ENCODE results near the gene GSK3B.

The GSK3B gene

DNA sequence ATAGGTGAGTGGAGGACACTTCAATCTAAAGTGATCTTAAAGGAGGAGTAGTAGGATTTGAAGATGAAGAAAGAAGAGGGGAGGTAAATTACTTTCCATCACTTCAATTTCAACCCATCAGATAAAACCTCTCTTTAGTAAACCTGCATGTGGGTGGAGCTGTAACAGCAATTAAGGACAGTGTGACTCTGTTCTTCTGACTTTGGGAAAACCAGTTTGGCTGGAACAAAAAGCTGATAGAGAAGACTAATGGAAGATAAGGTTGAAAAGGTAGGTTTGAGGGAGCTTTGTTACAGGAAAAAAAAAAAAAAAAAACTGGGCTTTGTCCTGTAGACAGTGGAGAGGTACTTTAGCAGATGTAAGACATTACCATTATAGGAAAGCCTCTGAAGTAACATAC is 4.5 kb upstream of the GSK3B start:
- in situ Hi-C loops (cut with HindIII; ENCODE audit: low sequenced_read_pairs): no loop called here

DNA sequence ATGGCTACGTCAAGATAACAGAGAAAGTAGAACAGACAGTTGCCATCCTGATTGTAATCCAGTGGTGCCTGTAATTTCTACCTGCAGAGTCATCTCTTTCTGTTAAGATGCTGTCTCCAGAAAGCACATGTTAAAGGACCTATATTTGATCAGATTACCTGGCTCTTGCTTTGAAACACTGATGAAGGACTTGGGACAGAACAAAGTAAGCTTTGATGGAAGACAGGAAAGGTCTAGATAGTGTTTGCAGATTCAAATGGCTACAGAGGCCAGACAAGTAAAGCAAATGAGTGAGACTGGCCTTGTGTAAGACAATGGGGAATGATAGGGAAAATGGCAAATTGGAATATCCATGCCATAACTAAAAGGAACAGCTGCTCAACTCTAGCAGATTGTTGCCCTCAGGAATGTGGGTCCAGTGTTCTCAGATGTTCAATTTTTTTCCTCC is 1.8 kb upstream of the GSK3B start:
- in situ Hi-C loops (cut with HindIII; ENCODE audit: low sequenced_read_pairs): no loop called here

DNA sequence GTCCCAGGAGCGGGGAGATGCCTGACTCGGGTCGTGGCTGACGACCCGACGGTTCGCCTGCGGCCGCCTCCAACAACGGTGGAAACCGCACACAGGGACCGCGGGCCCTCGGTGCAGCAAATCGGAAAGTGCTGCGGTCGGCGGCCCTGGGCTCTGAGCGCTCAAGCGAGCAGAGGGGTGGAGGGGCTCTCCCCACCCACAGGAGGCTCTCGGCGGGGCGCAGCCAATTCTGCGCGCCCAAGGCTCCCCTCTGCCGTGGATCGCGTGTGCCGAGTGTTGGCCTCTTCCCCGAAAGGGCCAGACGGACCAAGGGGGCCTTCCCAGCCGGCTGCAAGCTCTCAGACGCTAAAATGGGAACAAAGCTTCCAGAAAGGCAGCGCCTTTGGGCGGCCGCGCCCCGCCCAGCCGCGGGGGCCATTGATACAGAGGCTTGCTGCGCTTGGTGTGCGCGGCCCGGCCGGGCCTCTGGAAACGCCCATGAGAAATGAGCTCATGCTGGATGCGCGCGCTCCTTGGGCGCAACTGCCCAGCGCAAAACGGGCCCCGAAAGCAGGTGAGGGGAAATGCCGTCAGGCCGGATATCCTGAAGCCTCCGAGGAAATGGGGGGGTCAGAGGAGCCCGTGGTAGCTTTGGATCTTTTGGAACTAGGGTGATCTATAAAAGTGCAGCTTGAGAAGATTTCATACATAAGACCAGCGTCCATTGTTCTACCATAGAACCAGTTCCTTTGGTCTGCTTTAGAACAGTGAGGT is 1.2 kb upstream of the GSK3B start:
- in situ Hi-C loops (cut with HindIII; ENCODE audit: low sequenced_read_pairs): no loop called here

DNA sequence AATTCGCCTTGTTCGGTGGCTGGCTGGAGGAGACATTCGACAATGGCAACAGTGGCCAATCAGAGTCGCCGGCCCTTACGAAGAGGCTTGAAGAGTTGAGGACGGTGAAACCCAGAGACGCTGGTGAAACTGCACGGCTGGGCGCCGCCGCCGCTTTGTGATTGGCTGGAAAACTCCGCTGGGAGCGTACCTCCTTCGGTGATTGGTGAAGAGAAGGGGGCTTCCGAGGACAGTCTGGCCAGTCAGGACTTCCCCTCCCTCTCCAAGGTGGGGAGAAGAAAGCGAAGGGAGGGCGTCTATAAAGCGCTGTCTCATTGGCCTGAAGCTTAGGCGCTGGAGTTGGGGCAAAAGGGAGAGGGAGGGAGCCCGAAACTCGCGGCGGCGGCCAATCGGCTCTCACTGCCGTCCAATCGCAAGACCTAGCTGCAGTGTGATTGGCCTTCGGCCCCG is 554 bp upstream of the GSK3B start:
- in situ Hi-C loops (cut with HindIII; ENCODE audit: low sequenced_read_pairs): no loop called here

DNA sequence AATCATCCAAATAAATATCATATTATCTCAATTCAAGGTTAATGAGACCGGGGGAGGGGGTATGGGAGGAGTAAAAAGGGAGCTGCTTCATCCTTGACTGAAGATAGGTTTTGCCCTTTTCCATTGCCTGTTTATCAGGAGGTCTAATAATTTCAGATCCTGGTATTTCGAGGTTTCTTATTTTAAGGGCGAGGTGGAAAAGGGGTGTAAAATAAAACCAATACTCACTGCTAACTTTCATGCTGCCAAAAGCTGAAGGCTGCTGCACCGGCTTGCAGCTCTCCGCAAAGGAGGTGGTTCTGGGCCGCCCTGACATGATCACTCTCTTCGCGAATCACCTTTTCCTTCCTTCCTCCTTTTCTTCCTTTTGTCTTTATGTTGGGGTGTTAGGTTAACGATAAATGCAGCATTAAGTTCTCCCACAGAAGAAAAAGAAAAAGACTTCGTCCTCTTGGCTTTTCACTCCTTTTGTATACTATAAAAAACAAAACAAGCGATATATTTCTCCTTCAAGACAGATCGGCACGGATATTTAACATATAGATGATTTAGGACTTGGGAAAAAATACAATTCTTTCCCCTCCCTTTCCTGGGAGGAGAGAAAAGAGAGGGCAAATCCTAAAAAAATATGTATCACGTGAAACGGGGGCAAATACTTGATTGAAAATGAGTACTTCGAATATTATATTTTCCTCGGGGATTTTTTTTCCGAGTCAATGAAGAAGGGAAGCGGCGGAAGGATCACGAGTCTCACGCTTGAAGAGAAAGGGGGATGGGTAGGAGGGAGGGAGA is 932 bp downstream of the GSK3B start:
- in situ Hi-C loops (cut with HindIII; ENCODE audit: low sequenced_read_pairs): no loop called here

DNA sequence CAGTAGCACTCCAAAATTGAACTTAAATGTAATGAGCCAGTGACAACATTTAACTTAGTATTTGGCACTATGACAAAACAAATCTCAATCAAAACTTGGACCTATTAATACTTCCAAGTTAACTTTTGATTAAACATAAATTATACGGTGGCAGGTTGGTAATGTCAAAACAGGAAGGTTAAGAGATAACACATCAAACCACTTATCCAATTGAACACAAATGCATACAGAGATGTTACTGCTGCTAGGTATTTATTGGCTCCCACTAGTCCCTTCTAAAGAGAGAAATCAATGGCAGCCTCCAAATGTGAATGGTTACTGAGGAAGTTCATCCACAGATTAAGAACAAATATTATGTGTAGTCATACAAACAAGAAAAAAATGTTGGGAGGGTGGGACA is 1.8 kb downstream of the GSK3B start:
- in situ Hi-C loops (cut with HindIII; ENCODE audit: low sequenced_read_pairs): no loop called here

DNA sequence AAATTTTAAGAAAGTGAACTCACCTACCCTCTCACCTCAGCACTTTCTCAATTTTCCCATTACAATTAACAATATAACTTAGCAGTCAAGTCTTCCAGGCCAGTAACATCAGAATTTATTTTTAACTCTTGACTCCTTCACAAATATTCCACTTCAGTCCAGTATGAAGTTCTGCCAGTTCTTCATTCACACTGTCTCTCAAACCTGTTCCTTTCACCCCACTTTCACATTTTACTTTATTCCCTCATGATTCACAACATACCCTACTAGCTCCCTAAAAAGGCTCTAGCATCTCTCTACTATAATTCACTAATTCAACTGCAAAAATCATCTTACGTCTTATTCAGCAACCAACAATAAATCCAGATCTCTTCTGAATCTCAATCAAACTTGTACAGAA is 3.8 kb downstream of the GSK3B start:
- in situ Hi-C loops (cut with HindIII; ENCODE audit: low sequenced_read_pairs): no loop called here

DNA sequence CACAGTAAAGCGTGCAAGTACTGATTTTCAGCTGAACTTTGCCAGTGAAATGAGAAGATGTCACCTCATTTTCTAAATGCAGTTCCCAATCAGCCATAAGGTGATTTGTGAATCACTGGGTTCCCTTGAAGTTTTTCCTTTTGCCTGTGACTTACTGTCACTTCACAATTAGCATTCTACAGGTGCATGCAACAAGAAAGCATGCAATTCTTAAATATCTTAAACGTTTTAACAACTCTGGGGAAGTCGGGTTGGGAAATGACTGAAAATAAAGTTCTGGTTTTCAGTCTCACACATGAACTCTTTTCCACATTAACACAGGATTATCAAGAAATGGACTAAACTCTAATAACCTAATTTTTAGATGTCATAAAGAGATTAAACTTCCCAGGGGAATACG is 5.2 kb downstream of the GSK3B start:
- in situ Hi-C loops (cut with HindIII; ENCODE audit: low sequenced_read_pairs): no loop called here

DNA sequence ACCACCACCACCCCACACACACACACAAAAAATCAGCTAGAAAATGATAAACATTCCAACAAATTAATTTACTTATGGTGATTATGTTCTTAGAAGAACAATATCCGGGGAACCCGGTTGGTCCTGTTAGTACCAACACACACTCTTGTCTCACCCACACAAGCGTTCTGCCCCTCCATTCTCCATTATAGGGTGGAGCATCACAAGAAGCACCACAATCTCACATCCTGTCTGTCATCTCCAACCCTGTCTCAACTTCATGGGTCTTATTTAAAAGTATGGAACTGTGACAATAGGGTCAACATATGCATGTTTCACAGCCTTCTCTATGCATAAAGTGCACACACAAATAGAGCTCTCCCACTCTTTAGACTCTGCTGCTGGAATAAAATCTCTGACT is 5.6 kb downstream of the GSK3B start:
- in situ Hi-C loops (cut with HindIII; ENCODE audit: low sequenced_read_pairs): no loop called here

DNA sequence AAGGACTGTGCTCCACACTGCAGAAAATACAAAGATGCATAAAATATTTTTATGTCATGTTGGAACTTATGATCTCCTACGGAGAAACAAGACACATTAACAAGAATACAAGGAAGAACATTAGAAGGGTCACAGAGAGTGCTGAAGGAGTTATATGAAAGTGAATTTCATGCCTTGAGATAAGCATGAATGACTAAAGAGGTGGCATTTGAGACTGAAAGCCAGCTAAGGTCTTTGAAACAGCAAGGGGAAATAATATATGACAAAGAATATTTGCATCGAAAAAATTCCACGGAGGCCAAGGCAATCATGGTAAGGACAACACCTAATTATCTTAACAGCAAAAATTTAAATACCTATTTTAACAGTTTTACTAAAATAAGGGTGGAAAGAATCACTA is 12.5 kb downstream of the GSK3B start:
- in situ Hi-C loops (cut with HindIII; ENCODE audit: low sequenced_read_pairs): no loop called here

DNA sequence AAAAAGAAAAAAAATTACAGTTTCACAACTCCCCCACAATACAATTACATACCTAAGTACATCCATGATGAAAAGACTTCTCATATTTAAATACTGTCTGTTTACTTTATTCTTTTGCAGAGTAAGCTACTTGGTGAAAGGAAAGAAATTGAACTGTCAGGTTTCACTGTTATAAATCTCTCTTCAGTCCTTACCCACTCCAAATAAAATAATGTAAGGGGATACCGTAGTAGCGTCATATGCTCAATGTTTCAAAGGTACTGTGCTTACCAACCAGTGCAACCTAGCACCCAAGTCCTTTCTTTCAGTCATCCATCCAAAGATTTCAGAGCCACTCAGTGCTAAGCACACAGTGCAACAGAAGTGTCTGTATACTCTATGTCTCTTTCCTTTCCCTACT is 13.4 kb downstream of the GSK3B start:
- in situ Hi-C loops (cut with HindIII; ENCODE audit: low sequenced_read_pairs): no loop called here

DNA sequence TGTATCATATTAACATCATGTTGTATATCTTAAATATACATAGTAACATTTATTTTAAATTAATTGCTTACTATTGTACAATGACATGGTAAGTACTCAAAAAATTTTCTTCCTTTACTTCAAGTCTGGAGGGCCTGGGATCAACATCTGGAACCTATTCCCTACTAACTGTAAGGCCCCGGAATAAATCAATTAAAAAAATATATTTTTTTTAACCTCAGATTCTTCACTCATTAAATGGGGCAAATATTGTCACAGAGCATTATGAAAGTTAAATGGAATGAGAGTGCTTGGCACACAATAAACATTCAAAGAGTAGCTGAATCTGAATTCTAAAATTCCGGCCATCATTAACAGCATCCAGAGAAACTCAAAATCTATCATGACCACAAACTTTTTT is 16.5 kb downstream of the GSK3B start:
- in situ Hi-C loops (cut with HindIII; ENCODE audit: low sequenced_read_pairs): no loop called here

DNA sequence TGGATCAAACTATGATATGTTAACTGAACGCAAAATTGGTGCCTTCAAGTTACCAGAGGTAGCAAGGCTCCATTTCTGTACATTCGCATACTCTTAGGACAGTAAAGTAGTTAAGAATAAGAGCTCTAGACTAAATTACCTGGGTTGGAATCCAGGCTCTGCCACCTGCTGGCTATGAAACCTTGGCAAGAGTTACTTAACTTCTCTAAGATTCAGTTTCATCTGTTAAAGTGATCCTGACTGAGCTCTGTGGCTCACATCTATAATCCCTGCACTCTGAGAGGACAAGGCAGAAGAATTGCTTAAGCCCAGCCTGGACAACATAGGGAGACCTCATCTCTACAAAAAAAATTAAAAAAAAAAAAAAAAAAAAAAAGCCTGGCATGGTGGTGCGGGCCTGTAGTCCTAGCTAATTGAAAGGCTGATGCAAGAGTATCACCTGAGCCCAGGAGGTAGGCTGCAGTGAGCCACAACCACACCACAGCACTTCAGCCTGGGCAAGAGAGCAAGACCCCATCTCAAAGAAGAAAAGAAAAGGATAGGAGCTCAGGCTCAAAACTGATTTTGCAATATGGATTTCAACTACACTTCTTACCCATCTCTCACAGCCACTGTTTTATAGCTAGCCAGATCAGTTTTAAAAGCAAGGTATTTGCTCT is 21.3 kb downstream of the GSK3B start:
- in situ Hi-C loops (cut with HindIII; ENCODE audit: low sequenced_read_pairs): no loop called here

DNA sequence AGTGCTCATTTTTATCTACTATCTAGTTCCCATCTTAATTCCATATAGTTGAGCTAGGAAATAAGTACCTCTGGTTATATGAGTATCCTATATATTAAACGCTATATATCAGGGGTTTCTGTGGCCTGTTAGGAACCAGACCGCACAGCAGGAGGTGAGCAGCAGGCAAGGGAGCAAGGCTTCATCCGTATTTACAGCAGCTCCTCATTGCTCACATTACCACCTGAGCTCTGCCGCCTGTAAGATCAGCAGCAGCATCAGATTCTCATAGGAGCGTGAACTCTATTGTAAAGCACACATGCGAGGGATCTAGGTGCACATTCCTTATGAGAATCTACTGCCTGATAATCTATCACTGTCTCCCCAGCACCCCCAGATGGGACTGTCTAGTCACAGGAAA is 23.0 kb downstream of the GSK3B start:
- in situ Hi-C loops (cut with HindIII; ENCODE audit: low sequenced_read_pairs): no loop called here

DNA sequence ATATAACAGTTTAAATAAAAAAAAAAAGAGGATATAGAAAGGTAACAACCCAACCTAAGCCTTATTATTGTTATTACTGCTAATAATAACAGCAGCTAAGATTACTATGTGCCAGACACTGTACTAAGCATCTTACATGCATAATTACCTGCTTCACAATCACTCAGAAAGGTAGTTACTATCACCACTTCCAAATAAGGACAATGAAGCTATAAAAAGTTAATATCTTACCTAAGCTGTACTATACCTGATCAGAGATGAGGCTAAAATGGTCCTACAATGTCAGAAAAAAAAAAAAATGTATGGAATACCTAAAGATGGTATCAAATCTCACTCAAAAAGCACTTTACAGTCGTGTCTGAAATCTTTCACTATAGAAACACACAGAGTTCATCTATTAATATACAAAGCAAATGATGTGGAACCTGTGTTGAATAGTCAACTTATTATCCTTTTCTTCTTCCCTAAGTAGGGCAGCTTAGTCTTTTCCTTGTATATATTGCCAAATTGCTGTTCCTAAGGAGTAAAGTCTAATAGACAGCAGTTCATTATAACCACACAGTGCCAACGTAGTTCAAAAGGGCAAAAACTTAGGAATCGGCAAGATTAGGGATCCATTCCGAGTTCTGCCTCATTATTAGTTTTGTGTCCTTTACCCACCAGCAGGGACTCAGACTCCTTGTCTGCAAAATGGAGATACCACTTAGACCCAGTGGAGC is 23.8 kb downstream of the GSK3B start:
- in situ Hi-C loops (cut with HindIII; ENCODE audit: low sequenced_read_pairs): no loop called here

DNA sequence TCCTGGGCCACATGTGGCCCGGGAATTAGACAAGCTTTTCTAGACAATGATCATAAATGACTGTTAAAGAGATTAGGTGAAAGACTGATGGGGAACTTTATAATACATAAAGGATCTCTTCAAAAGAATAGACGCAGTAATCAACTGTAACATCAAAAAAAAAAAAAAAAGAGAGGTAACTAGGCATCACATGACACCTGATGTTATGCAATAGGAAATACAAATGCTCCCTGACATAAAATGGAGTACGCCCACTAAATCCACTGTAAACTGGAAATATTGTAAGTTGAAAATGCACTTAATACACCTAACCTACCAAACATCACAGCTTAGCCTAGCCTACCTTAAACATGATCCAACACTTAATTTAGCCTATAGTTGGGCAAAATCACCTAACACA is 27.2 kb downstream of the GSK3B start:
- in situ Hi-C loops (cut with HindIII; ENCODE audit: low sequenced_read_pairs): no loop called here

DNA sequence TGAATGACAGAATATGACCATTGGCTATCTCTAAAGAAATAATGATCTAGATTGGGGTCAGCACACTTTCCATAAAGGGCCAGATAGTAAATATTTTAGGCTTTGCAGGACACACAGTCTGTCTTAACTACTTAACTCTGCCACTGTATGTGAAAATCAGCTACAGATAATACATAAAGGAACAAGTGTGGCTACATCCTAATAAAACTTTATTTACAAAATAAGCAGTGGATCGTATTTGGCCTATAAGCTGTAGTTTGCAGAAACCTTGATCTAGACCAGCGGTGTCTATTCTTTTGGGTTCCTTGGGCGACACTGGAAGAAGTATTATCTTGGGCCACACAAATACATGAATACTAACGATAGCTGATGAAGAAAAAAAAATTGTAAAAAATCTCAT is 27.6 kb downstream of the GSK3B start:
- in situ Hi-C loops (cut with HindIII; ENCODE audit: low sequenced_read_pairs): no loop called here

DNA sequence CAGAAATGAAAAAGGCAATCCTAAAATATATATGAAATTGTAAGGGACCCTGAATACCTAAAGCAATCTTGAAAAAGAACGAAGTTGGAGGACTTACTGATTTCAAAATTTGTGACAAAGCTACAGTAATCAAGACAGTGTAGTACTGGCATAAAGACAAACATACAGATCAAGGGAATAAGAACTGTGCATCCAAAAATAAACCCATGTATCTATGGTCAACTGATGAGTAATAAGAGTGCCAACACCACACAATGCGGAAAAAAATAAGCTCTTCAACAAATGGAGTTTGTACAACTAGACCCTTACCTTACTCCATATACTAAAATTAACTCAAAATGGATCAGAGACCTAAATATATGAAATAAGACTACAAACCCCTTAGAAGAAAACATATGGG is 29.6 kb downstream of the GSK3B start:
- in situ Hi-C loops (cut with HindIII; ENCODE audit: low sequenced_read_pairs): no loop called here

DNA sequence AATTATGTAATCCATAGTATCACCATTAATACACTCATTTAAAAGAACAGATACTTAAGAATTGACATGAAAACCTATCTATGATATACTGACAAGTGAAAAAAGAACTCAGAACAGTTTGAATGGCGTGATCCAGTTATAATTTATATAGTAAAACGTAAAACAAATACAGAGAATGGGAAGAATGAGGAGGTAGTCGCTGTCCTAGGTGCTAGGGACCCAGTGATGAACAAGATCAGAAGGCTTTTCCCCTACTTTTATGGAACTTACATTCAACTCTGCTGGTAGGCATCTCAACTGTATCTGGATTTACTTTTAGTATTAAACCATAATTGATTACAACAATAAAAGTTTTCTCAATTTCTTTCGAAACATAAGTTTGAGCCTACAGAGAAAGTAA is 31.8 kb downstream of the GSK3B start:
- in situ Hi-C loops (cut with HindIII; ENCODE audit: low sequenced_read_pairs): no loop called here

DNA sequence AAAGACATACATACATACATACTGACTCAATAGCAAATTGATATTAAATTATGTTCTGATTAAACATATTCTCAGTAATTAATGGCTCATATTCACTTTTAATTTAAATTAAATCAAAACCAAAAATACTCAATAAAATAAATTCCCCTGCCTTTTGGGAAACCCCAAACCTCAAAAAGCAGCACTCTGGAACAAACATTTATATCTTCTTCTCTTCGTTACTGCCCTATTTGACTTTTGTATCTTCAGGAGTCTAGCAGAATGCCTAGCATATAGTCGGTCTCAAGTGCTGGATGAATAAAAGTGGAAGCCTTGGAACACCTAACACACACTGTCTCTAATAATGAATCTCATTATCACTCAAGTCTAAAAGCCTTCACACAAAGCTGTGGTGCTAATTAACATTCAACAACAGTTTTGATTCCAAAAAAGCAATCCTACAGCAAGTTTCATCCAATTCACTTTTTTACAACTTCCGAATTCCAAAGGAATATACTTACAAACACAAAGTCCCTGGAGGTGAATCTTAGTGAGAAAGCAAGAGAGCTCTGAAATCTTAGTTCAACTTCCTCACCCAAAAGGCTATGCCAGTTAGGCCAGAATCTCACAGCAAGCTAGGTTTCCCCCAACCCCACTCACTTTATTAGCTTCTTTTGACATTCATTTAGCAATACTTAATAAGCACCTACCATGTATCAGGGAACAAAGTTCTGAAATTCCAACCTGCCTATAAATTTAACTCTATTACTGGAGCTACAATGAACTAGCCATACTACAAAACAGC is 35.0 kb downstream of the GSK3B start:
- in situ Hi-C loops (cut with HindIII; ENCODE audit: low sequenced_read_pairs): no loop called here
